Measurements from ENCODE around the gene HOXA11. TPM values are rescaled to one million over a fixed set of nuclear protein-coding genes. Genes with fewer than 3 reads are reported as not detected.

HOXA11 gene
- total RNA-seq, 1 donor from 2014 or later: not detected

DNA sequence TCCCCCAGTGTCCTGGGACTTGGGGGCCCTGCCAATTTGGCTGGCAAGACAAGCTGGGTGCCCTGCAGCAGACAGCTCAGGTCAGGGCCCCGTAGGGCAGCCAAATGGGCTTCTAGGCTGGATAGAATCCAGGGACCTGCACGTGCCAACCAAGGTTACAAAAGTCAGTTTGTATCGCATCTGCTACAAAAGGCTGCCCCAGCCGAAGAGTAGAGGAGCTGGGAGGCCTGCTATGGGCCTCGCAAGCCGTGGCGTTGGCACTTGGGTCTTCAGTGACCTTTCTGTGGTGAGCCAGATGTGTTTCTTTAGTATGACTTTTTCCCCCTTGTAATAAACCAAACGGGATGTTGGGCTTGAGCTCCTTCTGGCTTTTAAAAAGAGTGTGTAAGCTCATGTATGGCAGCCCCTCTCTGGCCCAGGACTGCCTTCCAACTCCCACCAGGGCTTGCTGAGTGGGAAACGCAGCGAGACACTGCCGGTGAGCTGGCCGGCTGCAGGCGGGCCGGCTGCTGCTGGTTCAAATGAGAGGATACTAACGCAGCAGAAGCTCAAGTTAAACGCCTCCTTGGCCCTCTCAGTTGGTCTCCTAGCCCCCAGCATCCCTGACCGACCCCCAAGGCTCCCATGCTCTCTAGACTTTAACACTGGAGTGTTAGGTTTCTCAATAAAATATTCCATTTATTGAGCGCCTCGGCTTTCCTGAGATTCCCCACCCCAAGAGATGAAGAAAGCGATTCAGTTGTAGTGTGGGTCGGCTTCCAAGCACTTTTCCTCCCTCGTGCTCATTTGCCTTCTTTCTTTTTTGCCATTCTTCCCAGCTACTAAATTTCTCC lies 7.9 kb downstream of the HOXA11 start:
- Histone ChIP-seq H3K27me3 (peaks cover 100% of the 10 kb centered on the region), H3K9me3 (no peaks in the 10 kb centered on the region), H3K36me3 (no peaks in the 10 kb centered on the region), H3K27ac (no peak overlapping the region), H3K4me3 (no peak overlapping the region), H3K4me1 (peaks cover 21% of the 10 kb centered on the region)
- intact Hi-C loops (cut with DNase I): no loop called here
- DNase-seq (peak; percentile 40), ATAC-seq (no peak)
- TF ChIP-seq, protein P1, sequence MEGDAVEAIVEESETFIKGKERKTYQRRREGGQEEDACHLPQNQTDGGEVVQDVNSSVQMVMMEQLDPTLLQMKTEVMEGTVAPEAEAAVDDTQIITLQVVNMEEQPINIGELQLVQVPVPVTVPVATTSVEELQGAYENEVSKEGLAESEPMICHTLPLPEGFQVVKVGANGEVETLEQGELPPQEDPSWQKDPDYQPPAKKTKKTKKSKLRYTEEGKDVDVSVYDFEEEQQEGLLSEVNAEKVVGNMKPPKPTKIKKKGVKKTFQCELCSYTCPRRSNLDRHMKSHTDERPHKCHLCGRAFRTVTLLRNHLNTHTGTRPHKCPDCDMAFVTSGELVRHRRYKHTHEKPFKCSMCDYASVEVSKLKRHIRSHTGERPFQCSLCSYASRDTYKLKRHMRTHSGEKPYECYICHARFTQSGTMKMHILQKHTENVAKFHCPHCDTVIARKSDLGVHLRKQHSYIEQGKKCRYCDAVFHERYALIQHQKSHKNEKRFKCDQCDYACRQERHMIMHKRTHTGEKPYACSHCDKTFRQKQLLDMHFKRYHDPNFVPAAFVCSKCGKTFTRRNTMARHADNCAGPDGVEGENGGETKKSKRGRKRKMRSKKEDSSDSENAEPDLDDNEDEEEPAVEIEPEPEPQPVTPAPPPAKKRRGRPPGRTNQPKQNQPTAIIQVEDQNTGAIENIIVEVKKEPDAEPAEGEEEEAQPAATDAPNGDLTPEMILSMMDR (IDR thresholded peaks at IDR 0.05): no peak

DNA sequence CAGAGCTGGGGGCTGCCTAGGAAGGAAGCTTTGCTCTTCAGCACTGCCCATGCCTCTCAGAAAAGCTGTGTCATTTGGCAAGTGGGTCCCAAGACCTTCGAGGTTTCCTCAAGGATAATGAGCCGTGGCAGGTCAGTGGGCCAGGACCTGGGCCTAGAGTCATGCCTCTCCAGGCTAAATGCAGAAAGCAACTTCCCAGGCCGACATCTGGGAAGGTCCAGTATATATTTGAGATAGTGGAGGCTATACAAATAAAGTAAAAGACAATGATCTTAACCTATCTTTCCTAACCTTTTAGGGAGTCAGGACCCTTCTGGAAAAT lies 8.5 kb downstream of the HOXA11 start:
- ATAC-seq (no peak), DNase-seq (no peak)
- no peaks in the 10 kb centered on the region for H3K36me3 ChIP-seq
- H3K9me3 ChIP-seq: no peaks in the 10 kb centered on the region
- TF ChIP-seq, protein P1 (IDR thresholded peaks at IDR 0.05): no peak
- intact Hi-C loops (cut with DNase I): no loop called here
- H3K27ac ChIP-seq: no peak overlapping the region
- peaks cover 21% of the 10 kb centered on the region for H3K4me1 ChIP-seq
- no peak overlapping the region for H3K4me3 ChIP-seq
- peaks cover 100% of the 10 kb centered on the region for H3K27me3 ChIP-seq

DNA sequence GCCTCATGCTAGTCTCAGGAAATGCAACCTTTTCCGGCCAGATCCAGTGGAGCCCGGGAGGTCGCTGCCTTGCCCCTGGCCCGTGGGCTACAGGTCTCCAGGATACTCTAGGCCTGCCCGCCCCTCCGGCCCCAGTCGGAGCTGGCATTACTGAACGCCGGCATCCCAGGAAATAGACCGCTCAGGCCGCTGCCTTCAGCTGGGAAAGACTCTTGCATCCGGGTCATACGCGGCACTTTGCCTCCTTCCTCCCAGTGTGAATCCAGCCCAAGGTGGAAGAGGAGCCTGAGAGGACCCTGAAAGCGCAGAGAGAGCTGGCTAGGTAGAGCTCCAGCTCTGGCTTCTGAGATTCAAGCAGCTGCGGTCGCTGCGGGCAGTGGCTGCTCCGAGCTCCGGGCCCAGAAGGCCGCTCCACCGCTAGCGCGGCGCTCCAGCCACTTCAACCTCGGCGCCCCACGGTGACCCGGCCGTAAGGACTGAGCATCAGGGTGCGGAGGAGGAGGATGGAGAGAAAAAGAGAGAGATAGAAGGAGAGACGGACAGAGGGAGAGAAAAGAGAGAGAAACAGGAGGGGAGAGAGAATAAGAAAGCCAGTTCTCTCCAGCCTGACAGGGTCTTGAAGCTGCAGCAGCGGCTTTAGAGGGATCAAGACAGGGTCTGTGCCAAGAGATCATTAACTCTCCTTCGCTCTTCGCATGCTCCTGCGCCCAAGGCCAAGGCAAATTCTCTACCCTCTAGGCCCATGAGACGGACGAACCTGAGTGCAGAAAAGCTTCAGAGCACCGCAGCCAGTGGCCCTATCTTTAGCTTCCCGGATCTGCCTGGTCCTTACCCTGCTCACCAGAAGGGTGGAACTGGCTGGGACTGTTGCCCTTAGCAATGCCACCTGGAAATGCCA lies 9.2 kb downstream of the HOXA11 start:
- DNase-seq (peak; percentile 55), ATAC-seq (no peak)
- Histone ChIP-seq H3K4me1 (peaks cover 21% of the 10 kb centered on the region), H3K36me3 (no peaks in the 10 kb centered on the region), H3K27me3 (peaks cover 100% of the 10 kb centered on the region), H3K27ac (no peak overlapping the region), H3K4me3 (no peak overlapping the region), H3K9me3 (no peaks in the 10 kb centered on the region)
- TF ChIP-seq, protein P1 (IDR thresholded peaks at IDR 0.05): no peak
- intact Hi-C loops (cut with DNase I): no loop called here

DNA sequence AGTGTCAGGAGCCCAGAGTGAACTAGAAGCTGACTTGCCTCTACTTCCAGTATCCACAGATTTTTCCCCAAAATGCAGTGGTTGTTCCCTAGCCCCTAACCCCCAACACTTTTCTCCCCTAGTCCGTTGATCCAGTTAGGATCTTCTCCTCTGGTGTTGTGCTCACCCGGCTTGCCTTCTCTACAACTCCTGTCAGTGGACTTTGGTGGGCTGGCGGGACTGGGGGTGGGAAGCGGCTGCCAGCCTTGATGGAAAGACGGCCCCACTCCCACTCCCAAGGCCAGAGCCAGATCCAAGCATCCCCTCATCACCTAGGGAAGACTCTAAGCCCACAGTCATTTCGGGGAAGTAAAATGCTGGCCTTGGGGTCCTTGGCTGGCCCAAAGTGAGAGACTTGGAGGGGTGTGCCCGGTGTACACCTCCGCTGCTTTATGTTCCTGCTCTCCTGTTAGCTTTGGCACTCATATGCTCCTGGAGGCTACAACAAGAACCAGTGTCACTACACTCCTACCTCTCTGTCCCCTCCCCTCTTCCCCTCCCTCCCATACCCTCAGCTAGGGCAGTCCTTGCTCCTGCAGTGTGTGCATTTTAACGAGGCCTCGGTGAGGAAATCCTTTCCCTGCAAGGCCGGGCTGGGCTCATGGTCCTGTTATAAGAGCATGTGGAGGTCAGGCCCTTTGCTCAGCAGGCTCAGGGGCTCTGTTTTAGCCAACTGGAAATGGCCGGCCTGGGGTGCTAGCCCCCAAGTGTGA lies 10.0 kb downstream of the HOXA11 start:
- H3K27ac ChIP-seq: no peak overlapping the region
- H3K4me3 ChIP-seq: no peak overlapping the region
- TF ChIP-seq, protein P1 (IDR thresholded peaks at IDR 0.05): no peak
- intact Hi-C loops (cut with DNase I): no loop called here
- H3K36me3 ChIP-seq: no peaks in the 10 kb centered on the region
- peaks cover 100% of the 10 kb centered on the region for H3K27me3 ChIP-seq
- ATAC-seq (no peak), DNase-seq (peak; percentile 52)
- no peaks in the 10 kb centered on the region for H3K9me3 ChIP-seq
- H3K4me1 ChIP-seq: peaks cover 21% of the 10 kb centered on the region

Data from upper lobe of right lung (tissue), 1 donor.